Colon (tissue), 2 donors: Measurements from ENCODE around the gene TNS3.

Experiments
- FAIRE-seq: peaks from 2 replicates; lab custom pipeline; 2012; peaks lifted over from hg19 to GRCh38; lab: Jason Lieb, UNC
- donor health status: control.
- donor health status: control.

Gene TNS3

DNA sequence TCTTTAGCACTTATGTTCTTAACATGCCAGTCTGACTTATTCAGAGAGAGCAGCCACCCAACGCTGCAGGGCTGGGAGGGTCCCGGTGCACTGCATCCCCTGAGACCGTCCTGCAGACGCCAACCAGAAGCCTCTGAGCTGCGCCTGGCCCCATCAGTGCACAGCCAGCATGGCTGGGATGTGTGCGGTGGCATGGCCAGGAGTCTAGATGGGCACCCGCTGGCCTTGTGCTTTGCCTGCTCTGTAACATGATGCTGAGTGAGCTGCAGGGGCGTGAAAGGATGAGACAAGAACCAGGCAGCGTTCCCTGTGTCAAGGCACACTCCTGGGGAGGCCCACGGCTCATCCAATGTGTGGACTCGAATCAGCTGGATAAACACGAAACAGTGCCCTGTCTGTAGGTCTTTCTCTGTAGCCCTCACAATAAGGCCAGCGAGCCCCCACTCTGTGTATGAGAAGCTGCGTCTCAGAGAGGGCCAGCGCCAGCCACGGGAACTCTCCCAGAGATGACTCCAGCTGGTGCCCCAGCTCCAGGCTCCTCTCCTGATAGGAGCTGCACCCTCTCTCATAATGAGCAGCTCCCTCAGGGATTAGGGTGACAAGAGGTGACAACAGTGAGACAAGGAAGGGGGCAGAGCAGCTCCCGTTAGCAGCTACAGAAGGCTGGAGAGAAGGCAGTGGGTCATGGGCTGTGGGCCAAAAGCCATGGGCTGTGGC, 96.8 kb downstream of the TNS3 start:
- FAIRE-seq: no peak

DNA sequence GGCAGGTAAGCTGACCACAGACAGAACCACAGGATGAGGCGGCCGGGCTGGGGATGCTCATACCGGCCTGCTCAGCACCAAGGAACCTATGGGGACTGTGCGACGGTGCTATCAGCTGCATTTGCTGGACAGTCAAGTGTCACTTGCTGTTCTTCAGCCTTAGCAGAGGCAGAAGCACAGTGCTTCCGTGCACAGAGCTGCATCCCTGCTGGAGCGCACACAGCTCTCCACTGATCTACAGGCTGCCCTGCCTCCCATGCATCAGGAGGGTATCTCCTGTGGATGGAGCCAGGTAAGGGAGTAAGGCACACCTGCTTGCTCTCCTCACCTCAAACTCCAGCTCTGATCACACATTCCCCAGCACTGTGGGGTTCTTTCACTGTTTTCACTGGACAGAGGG, 97.5 kb downstream of the TNS3 start:
- FAIRE-seq: no peak

GRCh38 chr7:47483604-47484273, 98.2 kb downstream of the TNS3 start:
- no peak for FAIRE-seq

- FAIRE-seq: no peak
These were observed 99.7 kb downstream of the TNS3 start for GRCh38 chr7:47482013-47482875.

- no peak for FAIRE-seq
These were observed 100.3 kb downstream of the TNS3 start for GRCh38 chr7:47481541-47482012.

DNA sequence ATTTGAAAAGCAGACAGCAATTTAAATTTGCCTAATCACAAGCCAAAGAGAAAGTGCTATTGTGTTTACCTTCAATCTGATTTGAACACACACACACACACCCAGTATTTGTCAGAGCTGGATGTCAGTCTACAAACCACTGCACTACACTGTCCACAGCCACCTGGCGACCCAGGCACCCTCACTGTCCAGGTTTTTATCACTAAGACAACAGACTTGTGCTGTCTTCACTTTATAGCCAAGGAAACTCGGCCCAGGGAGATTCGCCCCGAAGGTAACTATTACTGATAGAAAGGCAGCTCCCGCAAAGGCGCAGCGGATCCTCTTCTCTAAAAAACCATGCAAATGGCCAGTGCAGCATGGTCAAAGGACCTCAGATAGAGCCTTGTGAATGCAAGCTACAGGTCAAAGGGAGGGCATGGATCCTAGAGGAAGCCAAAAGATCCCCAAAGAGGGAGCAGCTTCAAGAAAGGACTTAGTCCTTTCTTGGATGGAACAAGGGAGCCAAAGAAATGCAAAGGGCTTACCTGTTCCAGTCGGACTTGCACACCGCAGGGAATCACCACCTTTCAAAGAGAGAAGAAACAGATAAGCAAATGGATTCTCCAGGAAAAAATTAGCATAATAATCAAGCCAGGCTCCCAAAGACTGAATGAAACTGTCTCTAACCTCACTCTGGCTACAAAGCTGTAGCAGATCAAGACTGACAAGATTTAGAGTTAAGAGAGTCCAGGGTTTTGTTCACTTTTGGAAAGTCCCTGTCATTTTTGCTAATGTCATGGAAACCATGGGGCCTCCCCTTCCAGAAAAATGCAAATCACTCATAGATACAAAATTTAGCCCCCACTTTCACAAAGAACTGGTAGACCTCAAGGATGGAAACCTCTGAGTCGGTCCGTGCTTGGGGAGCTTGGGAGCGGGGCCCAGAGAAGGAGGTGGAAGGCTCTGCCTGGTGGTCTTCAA, 101.1 kb downstream of the TNS3 start:
- no peak for FAIRE-seq

- FAIRE-seq: no peak
These were observed 101.9 kb downstream of the TNS3 start for GRCh38 chr7:47479821-47480575.

DNA sequence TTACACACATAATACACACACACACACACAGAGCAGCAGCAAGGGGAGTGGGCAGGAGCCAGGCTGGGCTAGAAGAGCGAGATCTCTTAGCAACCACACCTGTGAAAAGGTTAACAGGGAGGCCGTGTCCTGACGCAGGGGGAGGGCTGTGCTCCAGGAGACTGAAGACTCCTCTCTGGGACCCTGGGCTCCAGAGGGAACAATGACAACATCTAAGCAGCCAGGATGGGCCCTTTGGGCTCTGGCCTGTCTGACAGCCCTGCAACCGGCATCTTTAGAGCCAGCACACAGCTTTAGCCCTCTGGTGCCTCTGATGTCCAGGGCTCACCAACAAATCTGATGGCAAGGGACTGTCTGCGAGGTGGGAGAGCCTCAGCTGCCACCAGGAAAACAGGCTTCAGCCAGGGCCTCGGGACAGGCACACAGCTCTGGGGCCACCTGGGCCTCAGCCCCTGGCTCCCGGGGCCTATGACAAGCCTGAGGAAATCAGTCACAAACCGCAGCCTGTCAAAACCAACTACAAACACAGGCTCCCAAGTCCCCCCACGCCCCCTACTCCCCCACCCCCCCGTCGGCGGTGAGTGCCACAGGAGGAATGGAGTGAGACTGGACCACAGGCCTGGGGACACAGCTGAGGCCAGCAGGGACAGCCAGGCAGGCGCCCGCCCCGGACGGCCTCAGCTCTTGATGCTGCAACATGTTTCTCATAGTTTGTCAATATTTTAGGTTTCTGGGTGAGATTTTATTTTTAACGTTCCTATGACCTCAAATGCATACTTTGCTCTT, 102.8 kb downstream of the TNS3 start:
- FAIRE-seq: no peak

- no peak for FAIRE-seq
These were observed 103.9 kb downstream of the TNS3 start for GRCh38 chr7:47478017-47478344.

- no peak for FAIRE-seq
These were observed 104.5 kb downstream of the TNS3 start for GRCh38 chr7:47477191-47478016.

DNA sequence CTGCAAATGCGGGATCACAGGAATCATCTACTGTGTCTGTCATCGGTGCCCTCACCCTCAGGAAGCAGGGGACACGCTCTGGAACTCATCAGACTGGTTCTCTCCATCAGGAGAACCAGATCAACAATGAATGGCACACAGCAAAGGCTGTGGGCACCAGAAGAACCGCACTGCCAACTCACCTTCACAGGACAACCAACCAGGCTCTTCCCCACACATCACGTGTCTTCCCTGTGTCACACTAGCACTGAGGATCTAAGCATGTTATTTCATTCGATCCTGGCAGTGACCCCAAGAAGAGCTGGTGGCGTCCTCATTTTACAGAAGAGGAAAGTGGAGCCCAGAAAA, 106.1 kb downstream of the TNS3 start:
- FAIRE-seq: no peak

- no peak for FAIRE-seq
These were observed 106.7 kb downstream of the TNS3 start for GRCh38 chr7:47474937-47475879.

DNA sequence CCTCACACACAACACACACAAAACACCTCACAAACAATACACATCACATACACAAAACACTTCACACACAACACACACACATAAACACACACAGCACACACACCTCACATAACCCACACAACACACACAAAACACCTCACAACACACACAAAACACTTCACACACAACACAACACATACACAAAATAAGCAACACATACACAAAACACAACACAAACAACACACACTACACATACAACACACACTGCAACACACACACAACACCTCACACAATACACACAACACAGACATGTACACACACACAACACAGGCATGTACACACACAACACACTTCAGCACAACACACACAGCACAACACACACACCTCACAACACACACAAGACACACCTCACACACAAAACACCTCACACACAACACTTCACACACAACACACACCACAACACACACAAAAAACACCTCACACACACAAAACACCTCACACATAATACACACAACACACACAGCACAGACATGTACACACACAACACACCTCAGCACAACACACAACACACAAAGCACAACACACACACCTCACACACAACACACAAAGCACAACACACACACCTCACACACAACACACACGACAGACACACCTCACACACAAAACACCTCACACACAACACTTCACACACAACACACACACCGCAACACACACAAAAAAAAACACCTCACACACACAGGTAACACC, 107.5 kb downstream of the TNS3 start:
- no peak for FAIRE-seq

DNA sequence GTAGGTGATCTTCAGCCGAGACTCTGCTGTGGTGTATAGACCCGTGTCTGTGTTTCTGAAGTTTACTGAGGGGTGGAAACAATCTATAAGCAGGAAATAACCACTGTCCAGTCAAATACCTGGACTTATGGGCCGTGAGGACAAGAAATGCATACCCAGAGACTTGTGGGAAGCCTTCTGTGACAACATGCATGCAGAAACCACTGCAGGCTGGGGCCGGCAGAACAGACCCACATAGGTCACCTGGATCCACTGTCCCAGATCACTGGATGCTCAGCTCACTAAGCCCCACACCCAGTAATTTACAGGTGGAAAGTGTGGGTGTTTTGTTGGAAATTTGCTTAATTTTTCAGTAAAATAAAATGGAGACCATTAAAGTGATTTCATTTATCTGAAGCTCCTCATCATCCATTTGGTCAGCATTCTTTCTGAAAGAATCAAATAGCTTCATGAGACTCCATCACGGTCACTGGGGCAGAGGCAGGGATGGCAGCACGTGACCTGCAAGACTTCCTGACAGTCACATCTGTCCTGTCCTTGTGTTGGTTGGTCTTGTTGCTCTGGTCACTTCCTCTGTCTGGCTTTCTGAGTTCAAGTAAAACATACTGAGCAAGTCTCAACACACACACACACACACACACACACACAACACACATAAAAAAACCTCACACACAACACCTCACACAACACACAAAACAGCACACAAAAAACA, 108.3 kb downstream of the TNS3 start:
- FAIRE-seq: no peak

DNA sequence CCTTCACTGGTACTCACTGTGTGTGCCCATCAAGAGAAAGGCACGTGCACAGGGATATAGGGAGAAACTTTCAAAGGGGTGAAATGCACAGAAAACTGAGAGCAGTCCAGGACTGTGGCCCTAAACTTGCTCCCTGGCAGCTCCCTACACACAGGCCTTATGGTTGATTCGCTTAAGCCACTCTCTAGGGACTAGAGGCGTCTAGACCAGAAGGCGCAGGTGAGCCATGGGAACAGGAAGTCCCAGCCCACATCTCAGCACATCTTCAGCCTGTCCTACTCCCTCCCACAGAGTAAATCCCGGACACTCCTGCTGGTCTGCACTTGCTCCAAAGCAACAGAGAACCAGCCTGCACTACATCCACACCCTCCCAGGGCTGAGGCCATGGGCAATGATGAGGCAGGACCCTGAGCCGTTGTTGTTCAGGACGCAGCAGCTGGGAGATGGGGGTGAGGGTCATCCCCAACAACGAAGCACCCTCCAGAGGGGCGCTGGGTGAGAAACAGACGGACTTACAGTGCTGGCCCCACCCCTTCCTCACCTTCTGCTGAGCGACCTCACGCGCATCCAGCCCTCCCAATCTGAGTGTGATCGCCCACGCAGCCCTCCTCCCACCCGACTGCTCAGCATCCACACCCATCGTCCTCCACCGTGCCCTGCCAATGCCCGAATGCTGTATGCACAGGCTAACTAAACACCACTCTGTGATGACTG, 109.3 kb downstream of the TNS3 start:
- no peak for FAIRE-seq

DNA sequence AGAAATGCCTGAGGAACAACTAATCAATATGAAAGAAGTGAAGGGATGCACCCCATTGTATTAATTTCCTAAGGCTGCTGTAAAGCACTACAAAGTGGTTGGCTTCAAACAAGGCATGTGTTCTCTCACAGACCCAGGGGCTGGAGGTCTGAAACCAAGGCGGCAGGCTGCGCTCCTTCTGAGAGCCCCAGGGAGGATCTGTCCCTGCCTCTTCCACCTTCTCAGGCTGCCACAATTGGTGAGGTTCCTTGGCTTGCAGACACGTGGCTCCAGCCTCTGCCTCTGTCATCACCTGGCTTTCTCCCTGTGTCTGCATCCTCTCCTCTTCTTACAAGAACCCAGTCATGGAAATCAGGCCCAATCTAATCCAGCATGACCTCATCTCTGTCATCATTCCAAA, 110.1 kb downstream of the TNS3 start:
- no peak for FAIRE-seq
